ENCODE measurements around the gene PRSS8.

DNA sequence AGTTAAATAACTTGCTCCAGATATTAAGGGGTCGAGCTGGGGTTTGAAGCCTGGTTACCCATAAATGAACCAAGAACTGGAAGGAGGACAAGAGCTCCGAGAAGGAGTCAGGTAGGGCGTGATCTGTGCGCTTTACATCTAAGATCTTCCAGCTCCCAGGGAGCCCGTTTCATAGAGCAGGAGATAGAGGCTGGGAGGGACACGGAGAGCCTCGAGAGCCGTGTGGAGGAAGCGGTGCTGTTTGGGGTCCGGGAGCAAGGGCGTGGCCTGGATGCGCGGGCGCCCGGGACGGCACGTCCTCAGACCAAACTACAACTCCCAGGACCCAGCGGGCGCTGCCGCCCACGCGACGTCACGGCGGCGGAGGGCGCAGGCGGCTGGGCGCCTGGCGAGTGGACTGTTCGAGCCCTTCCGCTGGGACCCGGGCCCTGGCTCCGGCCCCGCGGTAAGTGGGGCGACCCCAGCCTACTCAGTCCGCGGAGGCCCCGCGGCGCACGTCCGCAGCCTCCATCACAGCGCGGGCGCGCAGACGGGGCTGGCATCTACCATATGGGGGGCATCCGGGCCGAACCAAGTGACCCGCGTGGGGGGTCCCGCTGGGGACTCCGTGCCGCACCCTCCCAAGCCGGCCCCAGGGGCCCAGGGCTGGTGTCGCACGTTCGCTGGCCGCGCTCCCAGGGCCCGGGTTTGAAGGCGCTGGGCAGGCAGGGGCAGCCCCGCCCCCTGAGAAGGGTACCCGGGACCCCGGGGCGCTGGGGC lies 27.3 kb downstream of the PRSS8 start, which contains the start of gene BCKDK:
- TF ChIP-seq, protein P1, sequence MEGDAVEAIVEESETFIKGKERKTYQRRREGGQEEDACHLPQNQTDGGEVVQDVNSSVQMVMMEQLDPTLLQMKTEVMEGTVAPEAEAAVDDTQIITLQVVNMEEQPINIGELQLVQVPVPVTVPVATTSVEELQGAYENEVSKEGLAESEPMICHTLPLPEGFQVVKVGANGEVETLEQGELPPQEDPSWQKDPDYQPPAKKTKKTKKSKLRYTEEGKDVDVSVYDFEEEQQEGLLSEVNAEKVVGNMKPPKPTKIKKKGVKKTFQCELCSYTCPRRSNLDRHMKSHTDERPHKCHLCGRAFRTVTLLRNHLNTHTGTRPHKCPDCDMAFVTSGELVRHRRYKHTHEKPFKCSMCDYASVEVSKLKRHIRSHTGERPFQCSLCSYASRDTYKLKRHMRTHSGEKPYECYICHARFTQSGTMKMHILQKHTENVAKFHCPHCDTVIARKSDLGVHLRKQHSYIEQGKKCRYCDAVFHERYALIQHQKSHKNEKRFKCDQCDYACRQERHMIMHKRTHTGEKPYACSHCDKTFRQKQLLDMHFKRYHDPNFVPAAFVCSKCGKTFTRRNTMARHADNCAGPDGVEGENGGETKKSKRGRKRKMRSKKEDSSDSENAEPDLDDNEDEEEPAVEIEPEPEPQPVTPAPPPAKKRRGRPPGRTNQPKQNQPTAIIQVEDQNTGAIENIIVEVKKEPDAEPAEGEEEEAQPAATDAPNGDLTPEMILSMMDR (conservative IDR thresholded peaks at IDR 0.05) = no peak
- no peak for TF ChIP-seq EZH2 (IDR thresholded peaks at IDR 0.05; ENCODE audit: low read depth)
